ENCODE results near the gene TNK1. TPM values are rescaled to one million over a fixed set of nuclear protein-coding genes. Genes with fewer than 3 reads are reported as not detected.

The TNK1 gene
- total and polyA plus RNA-seq, 9 of the 15 experiments (the other 6 are each of a cell fraction or from before 2014, with no cell fraction given) = 0.28 to 5.2 (median 2.1) TPM

DNA sequence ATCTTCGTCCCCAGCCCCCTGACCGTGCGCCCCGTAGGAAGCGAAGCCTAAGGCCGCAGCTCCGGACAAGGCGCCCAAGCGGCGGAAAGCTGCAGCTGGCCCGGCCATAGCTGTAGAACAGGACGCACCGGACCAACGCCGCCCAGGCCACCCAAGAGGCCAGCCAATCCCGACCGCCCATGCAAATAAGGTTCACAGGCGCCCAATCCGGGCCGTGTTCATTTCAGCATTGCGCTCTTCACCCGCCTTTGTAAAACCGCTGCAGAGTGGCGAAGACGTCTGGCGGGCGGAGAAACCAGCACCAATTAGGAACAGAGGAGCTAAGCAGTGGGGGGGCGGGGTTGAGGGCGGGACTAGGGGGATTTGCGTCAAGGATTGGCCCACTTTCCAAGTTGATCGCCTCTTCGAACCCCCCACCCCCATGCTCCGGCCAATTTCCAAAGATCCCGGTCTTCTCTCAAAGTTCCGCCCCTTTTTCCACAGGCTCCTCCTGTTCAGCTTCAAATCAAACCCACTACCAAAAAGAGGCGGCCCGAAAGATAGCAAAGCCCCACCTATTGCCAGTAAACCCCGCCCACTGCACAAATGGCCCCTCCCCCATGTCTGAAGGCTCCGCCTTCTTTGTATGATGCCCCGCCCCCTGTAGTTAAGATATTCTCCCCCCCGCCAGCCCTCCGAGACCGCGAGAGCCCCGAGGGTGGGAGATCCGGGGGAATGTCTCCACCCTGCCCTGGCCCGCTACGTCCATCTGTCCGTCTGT lies 23.3 kb downstream of the TNK1 start, which contains the start of gene TMEM256 (continued):
- TF ChIP-seq ID3 (CRISPR knock-in tag; IDR thresholded peaks at IDR 0.05) = no peak
- no peak for TF ChIP-seq ID3 (tag; IDR thresholded peaks at IDR 0.05)
- TF ChIP-seq TFAP4 (CRISPR knock-in tag; IDR thresholded peaks at IDR 0.05; ENCODE audit: borderline replicate concordance) = peak; percentile 95
- no peak for TF ChIP-seq ZNF76 (CRISPR knock-in tag; IDR thresholded peaks at IDR 0.05; ENCODE audit: borderline replicate concordance)
- TF ChIP-seq, protein P1, sequence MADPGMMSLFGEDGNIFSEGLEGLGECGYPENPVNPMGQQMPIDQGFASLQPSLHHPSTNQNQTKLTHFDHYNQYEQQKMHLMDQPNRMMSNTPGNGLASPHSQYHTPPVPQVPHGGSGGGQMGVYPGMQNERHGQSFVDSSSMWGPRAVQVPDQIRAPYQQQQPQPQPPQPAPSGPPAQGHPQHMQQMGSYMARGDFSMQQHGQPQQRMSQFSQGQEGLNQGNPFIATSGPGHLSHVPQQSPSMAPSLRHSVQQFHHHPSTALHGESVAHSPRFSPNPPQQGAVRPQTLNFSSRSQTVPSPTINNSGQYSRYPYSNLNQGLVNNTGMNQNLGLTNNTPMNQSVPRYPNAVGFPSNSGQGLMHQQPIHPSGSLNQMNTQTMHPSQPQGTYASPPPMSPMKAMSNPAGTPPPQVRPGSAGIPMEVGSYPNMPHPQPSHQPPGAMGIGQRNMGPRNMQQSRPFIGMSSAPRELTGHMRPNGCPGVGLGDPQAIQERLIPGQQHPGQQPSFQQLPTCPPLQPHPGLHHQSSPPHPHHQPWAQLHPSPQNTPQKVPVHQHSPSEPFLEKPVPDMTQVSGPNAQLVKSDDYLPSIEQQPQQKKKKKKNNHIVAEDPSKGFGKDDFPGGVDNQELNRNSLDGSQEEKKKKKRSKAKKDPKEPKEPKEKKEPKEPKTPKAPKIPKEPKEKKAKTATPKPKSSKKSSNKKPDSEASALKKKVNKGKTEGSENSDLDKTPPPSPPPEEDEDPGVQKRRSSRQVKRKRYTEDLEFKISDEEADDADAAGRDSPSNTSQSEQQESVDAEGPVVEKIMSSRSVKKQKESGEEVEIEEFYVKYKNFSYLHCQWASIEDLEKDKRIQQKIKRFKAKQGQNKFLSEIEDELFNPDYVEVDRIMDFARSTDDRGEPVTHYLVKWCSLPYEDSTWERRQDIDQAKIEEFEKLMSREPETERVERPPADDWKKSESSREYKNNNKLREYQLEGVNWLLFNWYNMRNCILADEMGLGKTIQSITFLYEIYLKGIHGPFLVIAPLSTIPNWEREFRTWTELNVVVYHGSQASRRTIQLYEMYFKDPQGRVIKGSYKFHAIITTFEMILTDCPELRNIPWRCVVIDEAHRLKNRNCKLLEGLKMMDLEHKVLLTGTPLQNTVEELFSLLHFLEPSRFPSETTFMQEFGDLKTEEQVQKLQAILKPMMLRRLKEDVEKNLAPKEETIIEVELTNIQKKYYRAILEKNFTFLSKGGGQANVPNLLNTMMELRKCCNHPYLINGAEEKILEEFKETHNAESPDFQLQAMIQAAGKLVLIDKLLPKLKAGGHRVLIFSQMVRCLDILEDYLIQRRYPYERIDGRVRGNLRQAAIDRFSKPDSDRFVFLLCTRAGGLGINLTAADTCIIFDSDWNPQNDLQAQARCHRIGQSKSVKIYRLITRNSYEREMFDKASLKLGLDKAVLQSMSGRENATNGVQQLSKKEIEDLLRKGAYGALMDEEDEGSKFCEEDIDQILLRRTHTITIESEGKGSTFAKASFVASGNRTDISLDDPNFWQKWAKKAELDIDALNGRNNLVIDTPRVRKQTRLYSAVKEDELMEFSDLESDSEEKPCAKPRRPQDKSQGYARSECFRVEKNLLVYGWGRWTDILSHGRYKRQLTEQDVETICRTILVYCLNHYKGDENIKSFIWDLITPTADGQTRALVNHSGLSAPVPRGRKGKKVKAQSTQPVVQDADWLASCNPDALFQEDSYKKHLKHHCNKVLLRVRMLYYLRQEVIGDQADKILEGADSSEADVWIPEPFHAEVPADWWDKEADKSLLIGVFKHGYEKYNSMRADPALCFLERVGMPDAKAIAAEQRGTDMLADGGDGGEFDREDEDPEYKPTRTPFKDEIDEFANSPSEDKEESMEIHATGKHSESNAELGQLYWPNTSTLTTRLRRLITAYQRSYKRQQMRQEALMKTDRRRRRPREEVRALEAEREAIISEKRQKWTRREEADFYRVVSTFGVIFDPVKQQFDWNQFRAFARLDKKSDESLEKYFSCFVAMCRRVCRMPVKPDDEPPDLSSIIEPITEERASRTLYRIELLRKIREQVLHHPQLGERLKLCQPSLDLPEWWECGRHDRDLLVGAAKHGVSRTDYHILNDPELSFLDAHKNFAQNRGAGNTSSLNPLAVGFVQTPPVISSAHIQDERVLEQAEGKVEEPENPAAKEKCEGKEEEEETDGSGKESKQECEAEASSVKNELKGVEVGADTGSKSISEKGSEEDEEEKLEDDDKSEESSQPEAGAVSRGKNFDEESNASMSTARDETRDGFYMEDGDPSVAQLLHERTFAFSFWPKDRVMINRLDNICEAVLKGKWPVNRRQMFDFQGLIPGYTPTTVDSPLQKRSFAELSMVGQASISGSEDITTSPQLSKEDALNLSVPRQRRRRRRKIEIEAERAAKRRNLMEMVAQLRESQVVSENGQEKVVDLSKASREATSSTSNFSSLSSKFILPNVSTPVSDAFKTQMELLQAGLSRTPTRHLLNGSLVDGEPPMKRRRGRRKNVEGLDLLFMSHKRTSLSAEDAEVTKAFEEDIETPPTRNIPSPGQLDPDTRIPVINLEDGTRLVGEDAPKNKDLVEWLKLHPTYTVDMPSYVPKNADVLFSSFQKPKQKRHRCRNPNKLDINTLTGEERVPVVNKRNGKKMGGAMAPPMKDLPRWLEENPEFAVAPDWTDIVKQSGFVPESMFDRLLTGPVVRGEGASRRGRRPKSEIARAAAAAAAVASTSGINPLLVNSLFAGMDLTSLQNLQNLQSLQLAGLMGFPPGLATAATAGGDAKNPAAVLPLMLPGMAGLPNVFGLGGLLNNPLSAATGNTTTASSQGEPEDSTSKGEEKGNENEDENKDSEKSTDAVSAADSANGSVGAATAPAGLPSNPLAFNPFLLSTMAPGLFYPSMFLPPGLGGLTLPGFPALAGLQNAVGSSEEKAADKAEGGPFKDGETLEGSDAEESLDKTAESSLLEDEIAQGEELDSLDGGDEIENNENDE (IDR thresholded peaks at IDR 0.05; ENCODE audit: low read depth, low read length) = no peak
- TF ChIP-seq ZBTB17 (CRISPR knock-in tag; IDR thresholded peaks at IDR 0.05) = no peak
- no peak for TF ChIP-seq PHB (CRISPR knock-in tag; IDR thresholded peaks at IDR 0.05)
- TF ChIP-seq MTA1 (IDR thresholded peaks at IDR 0.05; ENCODE audit: borderline replicate concordance) = no peak
- TF ChIP-seq, protein P2, sequence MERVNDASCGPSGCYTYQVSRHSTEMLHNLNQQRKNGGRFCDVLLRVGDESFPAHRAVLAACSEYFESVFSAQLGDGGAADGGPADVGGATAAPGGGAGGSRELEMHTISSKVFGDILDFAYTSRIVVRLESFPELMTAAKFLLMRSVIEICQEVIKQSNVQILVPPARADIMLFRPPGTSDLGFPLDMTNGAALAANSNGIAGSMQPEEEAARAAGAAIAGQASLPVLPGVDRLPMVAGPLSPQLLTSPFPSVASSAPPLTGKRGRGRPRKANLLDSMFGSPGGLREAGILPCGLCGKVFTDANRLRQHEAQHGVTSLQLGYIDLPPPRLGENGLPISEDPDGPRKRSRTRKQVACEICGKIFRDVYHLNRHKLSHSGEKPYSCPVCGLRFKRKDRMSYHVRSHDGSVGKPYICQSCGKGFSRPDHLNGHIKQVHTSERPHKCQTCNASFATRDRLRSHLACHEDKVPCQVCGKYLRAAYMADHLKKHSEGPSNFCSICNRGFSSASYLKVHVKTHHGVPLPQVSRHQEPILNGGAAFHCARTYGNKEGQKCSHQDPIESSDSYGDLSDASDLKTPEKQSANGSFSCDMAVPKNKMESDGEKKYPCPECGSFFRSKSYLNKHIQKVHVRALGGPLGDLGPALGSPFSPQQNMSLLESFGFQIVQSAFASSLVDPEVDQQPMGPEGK (CRISPR knock-in tag; IDR thresholded peaks at IDR 0.05; ENCODE audit: borderline replicate concordance) = no peak
- no peak for TF ChIP-seq SIX5 (IDR thresholded peaks at IDR 0.05; ENCODE audit: borderline replicate concordance in 1 of 2, insufficient read depth in 1 of 2, low read depth in 1 of 2, low read length in 2 of 2)
- TF ChIP-seq ZKSCAN1 (IDR thresholded peaks at IDR 0.05; ENCODE audit: low read depth, low read length) = no peak
- no peak for TF ChIP-seq ARHGAP35 (IDR thresholded peaks at IDR 0.05; ENCODE audit: partially characterized antibody)
- no peak for TF ChIP-seq ELF2 (CRISPR knock-in tag; IDR thresholded peaks at IDR 0.05)
